ENCODE measurements around the gene MERTK.

- TF ChIP-seq CTCF (conservative IDR thresholded peaks at IDR 0.05; ENCODE audit: low read depth, low read length), result no peak
- TF ChIP-seq EZH2 (IDR thresholded peaks at IDR 0.05; ENCODE audit: borderline replicate concordance, low read depth, low read length, poor library complexity, severe bottlenecking), result no peak
Observed at GRCh38 chr2:112061299-112061698, 162.9 kb downstream of the MERTK start.

Measured in A673 (cell line).